ENCODE measurements around the gene SYT12. TPM values are rescaled to one million over a fixed set of nuclear protein-coding genes. Genes with fewer than 3 reads are reported as not detected.

SYT12 gene
- total and polyA plus RNA-seq, 9 of the 15 experiments (the other 6 are each of a cell fraction or from before 2014, with no cell fraction given), result 0.03 to 0.11 (median 0.03) TPM; not detected in 4

DNA sequence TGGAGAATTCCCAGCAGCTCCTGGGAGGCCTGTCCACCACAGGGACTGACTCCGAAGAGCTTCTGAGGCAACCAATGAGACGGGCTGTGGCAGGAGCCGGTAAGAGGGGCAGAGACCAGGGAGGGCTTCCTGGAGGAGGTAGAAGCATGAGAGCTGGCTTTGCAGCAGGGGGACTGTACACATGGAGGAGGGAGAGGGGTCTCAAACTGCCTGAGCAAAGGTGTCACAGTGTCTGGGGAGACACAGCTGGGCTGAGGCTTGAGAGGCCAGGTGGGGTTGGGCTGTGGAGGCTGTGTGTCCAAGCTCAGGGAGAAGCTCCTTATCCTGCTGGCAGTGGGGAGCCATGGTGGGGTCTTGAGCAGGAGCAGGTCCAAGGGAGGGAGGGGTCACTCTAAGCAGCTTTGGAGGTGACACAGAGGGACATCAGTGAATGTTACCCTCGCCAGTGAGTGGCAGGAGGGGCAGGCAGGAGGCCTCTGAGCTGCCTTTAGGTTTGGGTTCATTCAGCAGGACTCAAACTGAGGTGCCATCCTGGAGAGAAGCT, 29.1 kb downstream of the SYT12 start:
- FAIRE-seq (no peak), ATAC-seq (no peak), DNase-seq (ENCODE audit: extremely low read depth in 1 of 4, low spot score in 3 of 4) (no peak)
- ChIA-PET CTCF (ENCODE audit: low intra/inter-chr PET ratio) (no interaction called here), POLR2A (interaction anchor here (0.6 kb wide), 2 partner anchors 8 to 327 kb away, joined by 3 to 4 read pairs; no protein-coding TSS in a partner anchor)
- no peaks in the 10 kb centered on the region for H3K27me3 ChIP-seq (ENCODE audit: control insufficient read depth in 2 of 2, insufficient read depth in 2 of 2, low read length in 2 of 2)
- no peak overlapping the region for H3K9ac ChIP-seq (ENCODE audit: insufficient read depth in 1 of 2, low read depth in 2 of 2, low read length in 2 of 2)
- peaks cover 23 to 43% of the 10 kb centered on the region in 2 experiments for H3K4me1 ChIP-seq (replicated peaks in 1 of 2; ENCODE audit: control insufficient read depth in 2 of 2, insufficient read depth in 2 of 2, low read length in 2 of 2)
- H3K9me3 ChIP-seq (replicated peaks; ENCODE audit: control insufficient read depth, insufficient read depth, low read depth, low read length), result no peaks in the 10 kb centered on the region
- H3K36me3 ChIP-seq (ENCODE audit: control insufficient read depth, insufficient read depth, low read length), result no peaks in the 10 kb centered on the region
- no peak overlapping the region for H3K27ac ChIP-seq (ENCODE audit: extremely low read depth, low read depth, low read length)
- 23% methylated on average over 4 of the region's 4 CpGs for WGBS (ENCODE audit: insufficient coverage, low coverage, missing lambda C conversion rate)
- no peaks in the 10 kb centered on the region for H3K79me2 ChIP-seq (ENCODE audit: control insufficient read depth, insufficient read depth, low read length)
- no peaks in the 10 kb centered on the region for H3K9me1 ChIP-seq (ENCODE audit: control insufficient read depth, insufficient read depth, low read length)
- BruUV-seq (replicated peaks), result no TSS peak
- no peak overlapping the region for H2AFZ ChIP-seq (ENCODE audit: low read depth, low read length)
- intact Hi-C loops (cut with micrococcal nuclease) (no loop called here), in situ Hi-C loops (cut with MboI) (no loop called here)
- peak; percentile 6; the same call in 1 of the 2 replicates for TF ChIP-seq BCOR (IDR thresholded peaks at IDR 0.05)
- TF ChIP-seq SMARCA5 (IDR thresholded peaks at IDR 0.05), result peak; percentile 26; the same call in 1 of the 2 replicates
- TF ChIP-seq RBM25 (IDR thresholded peaks at IDR 0.05; ENCODE audit: low read depth, low read length, severe bottlenecking), result peak; percentile 8
- TF ChIP-seq, protein P1, sequence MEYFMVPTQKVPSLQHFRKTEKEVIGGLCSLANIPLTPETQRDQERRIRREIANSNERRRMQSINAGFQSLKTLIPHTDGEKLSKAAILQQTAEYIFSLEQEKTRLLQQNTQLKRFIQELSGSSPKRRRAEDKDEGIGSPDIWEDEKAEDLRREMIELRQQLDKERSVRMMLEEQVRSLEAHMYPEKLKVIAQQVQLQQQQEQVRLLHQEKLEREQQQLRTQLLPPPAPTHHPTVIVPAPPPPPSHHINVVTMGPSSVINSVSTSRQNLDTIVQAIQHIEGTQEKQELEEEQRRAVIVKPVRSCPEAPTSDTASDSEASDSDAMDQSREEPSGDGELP (CRISPR knock-in tag; IDR thresholded peaks at IDR 0.05; ENCODE audit: borderline replicate concordance), result 0 out of 2 replicates have a peak, but pooled peaks have one; percentile 2
- no peak for TF ChIP-seq ZBTB7A (IDR thresholded peaks at IDR 0.05; ENCODE audit: borderline replicate concordance, control insufficient read depth, low read depth, low read length)
- TF ChIP-seq ZFP36 (IDR thresholded peaks at IDR 0.05; ENCODE audit: low read depth, low read length, partially characterized antibody), result peak; percentile 73
- TF ChIP-seq BRF1 (IDR thresholded peaks at IDR 0.05; ENCODE audit: borderline replicate concordance, extremely low read depth, insufficient read length), result no peak
- TF ChIP-seq, protein P2, sequence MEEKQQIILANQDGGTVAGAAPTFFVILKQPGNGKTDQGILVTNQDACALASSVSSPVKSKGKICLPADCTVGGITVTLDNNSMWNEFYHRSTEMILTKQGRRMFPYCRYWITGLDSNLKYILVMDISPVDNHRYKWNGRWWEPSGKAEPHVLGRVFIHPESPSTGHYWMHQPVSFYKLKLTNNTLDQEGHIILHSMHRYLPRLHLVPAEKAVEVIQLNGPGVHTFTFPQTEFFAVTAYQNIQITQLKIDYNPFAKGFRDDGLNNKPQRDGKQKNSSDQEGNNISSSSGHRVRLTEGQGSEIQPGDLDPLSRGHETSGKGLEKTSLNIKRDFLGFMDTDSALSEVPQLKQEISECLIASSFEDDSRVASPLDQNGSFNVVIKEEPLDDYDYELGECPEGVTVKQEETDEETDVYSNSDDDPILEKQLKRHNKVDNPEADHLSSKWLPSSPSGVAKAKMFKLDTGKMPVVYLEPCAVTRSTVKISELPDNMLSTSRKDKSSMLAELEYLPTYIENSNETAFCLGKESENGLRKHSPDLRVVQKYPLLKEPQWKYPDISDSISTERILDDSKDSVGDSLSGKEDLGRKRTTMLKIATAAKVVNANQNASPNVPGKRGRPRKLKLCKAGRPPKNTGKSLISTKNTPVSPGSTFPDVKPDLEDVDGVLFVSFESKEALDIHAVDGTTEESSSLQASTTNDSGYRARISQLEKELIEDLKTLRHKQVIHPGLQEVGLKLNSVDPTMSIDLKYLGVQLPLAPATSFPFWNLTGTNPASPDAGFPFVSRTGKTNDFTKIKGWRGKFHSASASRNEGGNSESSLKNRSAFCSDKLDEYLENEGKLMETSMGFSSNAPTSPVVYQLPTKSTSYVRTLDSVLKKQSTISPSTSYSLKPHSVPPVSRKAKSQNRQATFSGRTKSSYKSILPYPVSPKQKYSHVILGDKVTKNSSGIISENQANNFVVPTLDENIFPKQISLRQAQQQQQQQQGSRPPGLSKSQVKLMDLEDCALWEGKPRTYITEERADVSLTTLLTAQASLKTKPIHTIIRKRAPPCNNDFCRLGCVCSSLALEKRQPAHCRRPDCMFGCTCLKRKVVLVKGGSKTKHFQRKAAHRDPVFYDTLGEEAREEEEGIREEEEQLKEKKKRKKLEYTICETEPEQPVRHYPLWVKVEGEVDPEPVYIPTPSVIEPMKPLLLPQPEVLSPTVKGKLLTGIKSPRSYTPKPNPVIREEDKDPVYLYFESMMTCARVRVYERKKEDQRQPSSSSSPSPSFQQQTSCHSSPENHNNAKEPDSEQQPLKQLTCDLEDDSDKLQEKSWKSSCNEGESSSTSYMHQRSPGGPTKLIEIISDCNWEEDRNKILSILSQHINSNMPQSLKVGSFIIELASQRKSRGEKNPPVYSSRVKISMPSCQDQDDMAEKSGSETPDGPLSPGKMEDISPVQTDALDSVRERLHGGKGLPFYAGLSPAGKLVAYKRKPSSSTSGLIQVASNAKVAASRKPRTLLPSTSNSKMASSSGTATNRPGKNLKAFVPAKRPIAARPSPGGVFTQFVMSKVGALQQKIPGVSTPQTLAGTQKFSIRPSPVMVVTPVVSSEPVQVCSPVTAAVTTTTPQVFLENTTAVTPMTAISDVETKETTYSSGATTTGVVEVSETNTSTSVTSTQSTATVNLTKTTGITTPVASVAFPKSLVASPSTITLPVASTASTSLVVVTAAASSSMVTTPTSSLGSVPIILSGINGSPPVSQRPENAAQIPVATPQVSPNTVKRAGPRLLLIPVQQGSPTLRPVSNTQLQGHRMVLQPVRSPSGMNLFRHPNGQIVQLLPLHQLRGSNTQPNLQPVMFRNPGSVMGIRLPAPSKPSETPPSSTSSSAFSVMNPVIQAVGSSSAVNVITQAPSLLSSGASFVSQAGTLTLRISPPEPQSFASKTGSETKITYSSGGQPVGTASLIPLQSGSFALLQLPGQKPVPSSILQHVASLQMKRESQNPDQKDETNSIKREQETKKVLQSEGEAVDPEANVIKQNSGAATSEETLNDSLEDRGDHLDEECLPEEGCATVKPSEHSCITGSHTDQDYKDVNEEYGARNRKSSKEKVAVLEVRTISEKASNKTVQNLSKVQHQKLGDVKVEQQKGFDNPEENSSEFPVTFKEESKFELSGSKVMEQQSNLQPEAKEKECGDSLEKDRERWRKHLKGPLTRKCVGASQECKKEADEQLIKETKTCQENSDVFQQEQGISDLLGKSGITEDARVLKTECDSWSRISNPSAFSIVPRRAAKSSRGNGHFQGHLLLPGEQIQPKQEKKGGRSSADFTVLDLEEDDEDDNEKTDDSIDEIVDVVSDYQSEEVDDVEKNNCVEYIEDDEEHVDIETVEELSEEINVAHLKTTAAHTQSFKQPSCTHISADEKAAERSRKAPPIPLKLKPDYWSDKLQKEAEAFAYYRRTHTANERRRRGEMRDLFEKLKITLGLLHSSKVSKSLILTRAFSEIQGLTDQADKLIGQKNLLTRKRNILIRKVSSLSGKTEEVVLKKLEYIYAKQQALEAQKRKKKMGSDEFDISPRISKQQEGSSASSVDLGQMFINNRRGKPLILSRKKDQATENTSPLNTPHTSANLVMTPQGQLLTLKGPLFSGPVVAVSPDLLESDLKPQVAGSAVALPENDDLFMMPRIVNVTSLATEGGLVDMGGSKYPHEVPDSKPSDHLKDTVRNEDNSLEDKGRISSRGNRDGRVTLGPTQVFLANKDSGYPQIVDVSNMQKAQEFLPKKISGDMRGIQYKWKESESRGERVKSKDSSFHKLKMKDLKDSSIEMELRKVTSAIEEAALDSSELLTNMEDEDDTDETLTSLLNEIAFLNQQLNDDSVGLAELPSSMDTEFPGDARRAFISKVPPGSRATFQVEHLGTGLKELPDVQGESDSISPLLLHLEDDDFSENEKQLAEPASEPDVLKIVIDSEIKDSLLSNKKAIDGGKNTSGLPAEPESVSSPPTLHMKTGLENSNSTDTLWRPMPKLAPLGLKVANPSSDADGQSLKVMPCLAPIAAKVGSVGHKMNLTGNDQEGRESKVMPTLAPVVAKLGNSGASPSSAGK (IDR thresholded peaks at IDR 0.05), result no peak
- H3K4me3 ChIP-seq, result no peak overlapping the region
- no peak overlapping the region for H3K4me2 ChIP-seq (ENCODE audit: insufficient read depth, low read length)
- no peaks in the 10 kb centered on the region for H4K20me1 ChIP-seq (replicated peaks; ENCODE audit: control insufficient read depth, insufficient read depth, low read length)

All from K562 (cell line).